ENCODE data around the gene PERM1. TPM values are rescaled to one million over a fixed set of nuclear protein-coding genes. Genes with fewer than 3 reads are reported as not detected.

The PERM1 gene
- total RNA-seq, 1 experiment from 2014 or later: 0.81 TPM

GRCh38 chr1:1022302-1023009, 40.6 kb upstream of the PERM1 start:
- Histone ChIP-seq H3F3A (ENCODE audit: insufficient read depth, low read depth) (peaks cover 28% of the 10 kb centered on the region), H3K27me3 (ENCODE audit: insufficient read depth, low read depth) (no peaks in the 10 kb centered on the region), H3K36me3 (ENCODE audit: low read depth) (no peaks in the 10 kb centered on the region), H3K4me1 (replicated peaks; ENCODE audit: insufficient read depth) (peaks cover 40% of the 10 kb centered on the region), H3K9me3 (ENCODE audit: insufficient read depth, low read depth) (no peaks in the 10 kb centered on the region), H3K79me2 (ENCODE audit: low read depth) (peaks cover 62% of the 10 kb centered on the region), H3K9me2 (ENCODE audit: insufficient read depth) (no peaks in the 10 kb centered on the region), H3K4me3 (peak overlapping the region; percentile 80; the same call in 1 of the 2 replicates), H4K20me1 (ENCODE audit: insufficient read depth) (peaks cover 5% of the 10 kb centered on the region; the same call in 1 of the 2 replicates), H2AFZ (no peak overlapping the region), H3K27ac (peak overlapping the region; percentile 76; the same call in 1 of the 2 replicates), H3K4me2 (peak overlapping the region; percentile 95)
- intact Hi-C loops (cut with micrococcal nuclease; ENCODE audit: unreplicated experiment): loop anchor here (5.0 kb wide), 1 partner anchor 50 kb away; the partner anchor contains the start of gene RNF223
- ChIA-PET POLR2A (ENCODE audit: unreplicated experiment) (no interaction called here), CTCF (no interaction called here)
- TF ChIP-seq EZH2 (IDR thresholded peaks at IDR 0.05; ENCODE audit: low read depth): no peak
- TF ChIP-seq CTCF (conservative IDR thresholded peaks at IDR 0.05): no peak
- DNase-seq: no peak
- no TSS peak for BruUV-seq (replicated peaks)

- intact Hi-C loops (cut with micrococcal nuclease; ENCODE audit: unreplicated experiment): loop anchor here (1.0 to 5.0 kb wide), 2 partner anchors 50 to 286 kb away; partner anchors contain the start of genes PUSL1 and RNF223
- Histone ChIP-seq H3K4me1 (replicated peaks; ENCODE audit: insufficient read depth) (peaks cover 40% of the 10 kb centered on the region), H3F3A (ENCODE audit: insufficient read depth, low read depth) (peaks cover 28% of the 10 kb centered on the region), H2AFZ (no peak overlapping the region), H3K36me3 (ENCODE audit: low read depth) (no peaks in the 10 kb centered on the region), H3K9me2 (ENCODE audit: insufficient read depth) (no peaks in the 10 kb centered on the region), H3K4me2 (peak overlapping the region; percentile 95), H4K20me1 (ENCODE audit: insufficient read depth) (peaks cover 5% of the 10 kb centered on the region; the same call in 1 of the 2 replicates), H3K9me3 (ENCODE audit: insufficient read depth, low read depth) (no peaks in the 10 kb centered on the region), H3K4me3 (peak overlapping the region; percentile 80; the same call in 1 of the 2 replicates), H3K27me3 (ENCODE audit: insufficient read depth, low read depth) (no peaks in the 10 kb centered on the region), H3K79me2 (ENCODE audit: low read depth) (peaks cover 56% of the 10 kb centered on the region), H3K27ac (peak overlapping the region; percentile 76)
- CTCF ChIA-PET: no interaction called here
- TF ChIP-seq EZH2 (IDR thresholded peaks at IDR 0.05; ENCODE audit: low read depth): no peak
- TF ChIP-seq CTCF (conservative IDR thresholded peaks at IDR 0.05): no peak
- POLR2A ChIA-PET (ENCODE audit: unreplicated experiment): no interaction called here
- DNase-seq: peak; percentile 66 to 67
- BruUV-seq (replicated peaks): no TSS peak
These were observed 40.0 kb upstream of the PERM1 start for GRCh38 chr1:1021920-1022259.

GRCh38 chr1:1021010-1021919, 39.4 kb upstream of the PERM1 start:
- CTCF ChIA-PET: no interaction called here
- intact Hi-C loops (cut with micrococcal nuclease; ENCODE audit: unreplicated experiment): loop anchor here (1.0 to 5.0 kb wide), 2 partner anchors 51 to 287 kb away; partner anchors contain the start of genes PUSL1 and RNF223
- H3K4me1 ChIP-seq (replicated peaks; ENCODE audit: insufficient read depth): peaks cover 40% of the 10 kb centered on the region

More at GRCh38 chr1:1021010-1021919, 39.4 kb upstream of the PERM1 start:
- DNase-seq: peak; percentile 72 to 81
- peak overlapping the region; percentile 76 for H3K27ac ChIP-seq
- H3F3A ChIP-seq (ENCODE audit: insufficient read depth, low read depth): peaks cover 34% of the 10 kb centered on the region
- no peak for TF ChIP-seq EZH2 (IDR thresholded peaks at IDR 0.05; ENCODE audit: low read depth)
- no peak for TF ChIP-seq CTCF (conservative IDR thresholded peaks at IDR 0.05)
- H3K79me2 ChIP-seq (ENCODE audit: low read depth): peaks cover 50% of the 10 kb centered on the region
- peaks cover 3% of the 10 kb centered on the region; the same call in 1 of the 2 replicates for H4K20me1 ChIP-seq (ENCODE audit: insufficient read depth)
- POLR2A ChIA-PET (ENCODE audit: unreplicated experiment): interaction anchor here (0.7 kb wide), 1 partner anchor 136 kb away, joined by 3 read pairs; no protein-coding TSS in a partner anchor
- H3K36me3 ChIP-seq (ENCODE audit: low read depth): no peaks in the 10 kb centered on the region
- 0 out of 2 replicates have a peak overlapping the region, but pooled peaks have one; percentile 42 for H2AFZ ChIP-seq
- H3K4me2 ChIP-seq: peak overlapping the region; percentile 95
- no peaks in the 10 kb centered on the region for H3K27me3 ChIP-seq (ENCODE audit: insufficient read depth, low read depth)
- TSS peak; percentile 35 for BruUV-seq (replicated peaks)
- H3K9me2 ChIP-seq (ENCODE audit: insufficient read depth): no peaks in the 10 kb centered on the region
- H3K9me3 ChIP-seq (ENCODE audit: insufficient read depth, low read depth): no peaks in the 10 kb centered on the region
- H3K4me3 ChIP-seq: peak overlapping the region; percentile 80
